ENCODE measurements around the gene ZNF592. TPM values are rescaled to one million over a fixed set of nuclear protein-coding genes. Genes with fewer than 3 reads are reported as not detected.
A peak's percentile ranks its signal among the peaks of the same experiment; 100 is the strongest.

Gene ZNF592
- total RNA-seq, 4 donors from 2014 or later = 25.6 to 47.6 (median 40.9) TPM

GRCh38 chr15:84797212-84797611, 48.8 kb downstream of the ZNF592 start:
- TF ChIP-seq, protein P1, sequence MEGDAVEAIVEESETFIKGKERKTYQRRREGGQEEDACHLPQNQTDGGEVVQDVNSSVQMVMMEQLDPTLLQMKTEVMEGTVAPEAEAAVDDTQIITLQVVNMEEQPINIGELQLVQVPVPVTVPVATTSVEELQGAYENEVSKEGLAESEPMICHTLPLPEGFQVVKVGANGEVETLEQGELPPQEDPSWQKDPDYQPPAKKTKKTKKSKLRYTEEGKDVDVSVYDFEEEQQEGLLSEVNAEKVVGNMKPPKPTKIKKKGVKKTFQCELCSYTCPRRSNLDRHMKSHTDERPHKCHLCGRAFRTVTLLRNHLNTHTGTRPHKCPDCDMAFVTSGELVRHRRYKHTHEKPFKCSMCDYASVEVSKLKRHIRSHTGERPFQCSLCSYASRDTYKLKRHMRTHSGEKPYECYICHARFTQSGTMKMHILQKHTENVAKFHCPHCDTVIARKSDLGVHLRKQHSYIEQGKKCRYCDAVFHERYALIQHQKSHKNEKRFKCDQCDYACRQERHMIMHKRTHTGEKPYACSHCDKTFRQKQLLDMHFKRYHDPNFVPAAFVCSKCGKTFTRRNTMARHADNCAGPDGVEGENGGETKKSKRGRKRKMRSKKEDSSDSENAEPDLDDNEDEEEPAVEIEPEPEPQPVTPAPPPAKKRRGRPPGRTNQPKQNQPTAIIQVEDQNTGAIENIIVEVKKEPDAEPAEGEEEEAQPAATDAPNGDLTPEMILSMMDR (IDR thresholded peaks at IDR 0.05) = no peak
- no peak for TF ChIP-seq POLR2A (IDR thresholded peaks at IDR 0.05)
- Histone ChIP-seq H3K36me3 (peaks cover 0 to 85% (median 0%) of the 10 kb centered on the region in 3 donors), H3K4me1 (no peaks in the 10 kb centered on the region), H3K4me3 (no peak overlapping the region), H3K27ac (no peak overlapping the region), H3K9me3 (no peaks in the 10 kb centered on the region), H3K27me3 (no peaks in the 10 kb centered on the region)
- no peak for DNase-seq

- peak in 1 of 3 donors; percentile 19 for DNase-seq
- H3K36me3 ChIP-seq = peaks cover 0 to 85% (median 0%) of the 10 kb centered on the region in 3 donors
Measured at GRCh38 chr15:84797801-84798200, 49.4 kb downstream of the ZNF592 start.

DNA sequence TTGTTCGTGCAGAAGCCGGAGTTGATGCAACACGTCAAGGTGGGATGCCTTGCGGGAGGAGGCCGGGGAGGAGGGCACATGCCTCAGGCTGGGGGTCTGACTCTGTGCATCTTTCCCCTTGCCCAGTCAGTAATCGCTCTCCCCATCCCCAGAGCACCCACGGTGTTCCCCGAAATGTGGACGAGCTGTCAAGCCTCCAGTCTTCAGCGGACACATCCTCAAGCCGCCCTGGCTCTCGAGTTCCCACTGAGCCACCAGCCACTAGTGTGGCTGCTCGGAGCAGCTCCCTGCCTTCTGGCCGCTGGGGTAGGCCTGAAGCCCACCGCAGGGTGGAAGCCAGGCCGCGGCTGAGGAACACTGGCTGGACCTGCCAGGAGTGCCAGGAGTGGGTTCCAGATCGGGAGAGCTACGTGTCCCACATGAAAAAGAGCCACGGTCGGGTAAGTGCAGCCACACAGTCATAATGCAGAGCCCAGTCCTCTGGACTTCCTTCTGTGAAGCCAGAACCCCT, 50.1 kb downstream of the ZNF592 start:
- H3K4me1 ChIP-seq = no peaks in the 10 kb centered on the region
- peak in 1 of 3 donors; percentile 34 for DNase-seq
- H3K4me3 ChIP-seq = no peak overlapping the region
- no peak overlapping the region for H3K27ac ChIP-seq
- H3K27me3 ChIP-seq = no peaks in the 10 kb centered on the region
- no peaks in the 10 kb centered on the region for H3K9me3 ChIP-seq
- no peak for TF ChIP-seq POLR2A (IDR thresholded peaks at IDR 0.05)
- TF ChIP-seq, protein P1 (IDR thresholded peaks at IDR 0.05) = no peak
- H3K36me3 ChIP-seq = peaks cover 0 to 84% (median 0%) of the 10 kb centered on the region in 3 donors

More at GRCh38 chr15:84797801-84798200, 49.4 kb downstream of the ZNF592 start:
- Histone ChIP-seq H3K4me3 (no peak overlapping the region), H3K27me3 (no peaks in the 10 kb centered on the region), H3K27ac (no peak overlapping the region), H3K9me3 (no peaks in the 10 kb centered on the region), H3K4me1 (no peaks in the 10 kb centered on the region)
- TF ChIP-seq, protein P1 (IDR thresholded peaks at IDR 0.05) = no peak
- TF ChIP-seq POLR2A (IDR thresholded peaks at IDR 0.05) = no peak

GRCh38 chr15:84799511-84800187, 51.3 kb downstream of the ZNF592 start:
- Histone ChIP-seq H3K27me3 (no peaks in the 10 kb centered on the region), H3K4me3 (no peak overlapping the region), H3K27ac (no peak overlapping the region), H3K36me3 (peaks cover 0 to 85% (median 0%) of the 10 kb centered on the region in 3 donors), H3K9me3 (no peaks in the 10 kb centered on the region), H3K4me1 (no peaks in the 10 kb centered on the region)
- no peak for TF ChIP-seq POLR2A (IDR thresholded peaks at IDR 0.05)
- TF ChIP-seq, protein P1 (IDR thresholded peaks at IDR 0.05) = no peak
- peak in 1 of 3 donors; percentile 44 for DNase-seq

DNA sequence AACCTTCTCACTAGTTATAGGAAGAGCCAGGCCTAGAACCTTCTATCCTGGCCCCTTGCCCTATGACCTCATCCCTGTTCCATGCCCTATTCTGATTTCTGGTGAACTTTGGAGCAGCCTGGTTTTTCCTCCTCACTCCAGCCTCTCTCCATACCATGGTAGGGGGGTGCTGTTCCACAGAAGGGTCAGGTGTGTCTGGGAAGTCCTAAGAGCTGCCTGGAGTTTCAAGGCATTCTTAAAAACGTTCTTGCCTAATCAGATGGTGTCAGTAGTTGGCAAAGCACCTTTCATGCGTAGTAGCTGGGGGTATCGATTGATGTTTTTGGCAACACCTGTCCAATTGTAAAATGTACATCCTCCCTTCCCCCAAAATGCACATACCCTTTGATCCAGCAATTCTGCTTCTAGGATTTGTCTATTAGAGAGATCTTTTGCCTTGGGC, 52.0 kb downstream of the ZNF592 start:
- no peak for TF ChIP-seq POLR2A (IDR thresholded peaks at IDR 0.05)
- TF ChIP-seq, protein P1 (IDR thresholded peaks at IDR 0.05) = no peak
- DNase-seq = peak in 1 of 3 donors; percentile 34
- H3K27me3 ChIP-seq = no peaks in the 10 kb centered on the region
- peaks cover 0 to 84% (median 0%) of the 10 kb centered on the region in 3 donors for H3K36me3 ChIP-seq
- H3K4me3 ChIP-seq = no peak overlapping the region
- no peaks in the 10 kb centered on the region for H3K9me3 ChIP-seq
- H3K27ac ChIP-seq = no peak overlapping the region
- H3K4me1 ChIP-seq = no peaks in the 10 kb centered on the region
